GM19452 (cell line): ENCODE results near the gene SLC22A23.

Source experiments
- ATAC-seq: cut with Tn5 transposase; IDR thresholded peaks from one replicate; pipeline ENCODE4 v1.9.1; 2021; ENCODE audit not compliant: unreplicated experiment

Gene SLC22A23

GRCh38 chr6:3406362-3406821 lies 50.5 kb downstream of the SLC22A23 start:
- ATAC-seq, result no peak

GRCh38 chr6:3405679-3406078 lies 51.2 kb downstream of the SLC22A23 start:
- ATAC-seq, result no peak

GRCh38 chr6:3405182-3405518 lies 51.7 kb downstream of the SLC22A23 start:
- no peak for ATAC-seq

GRCh38 chr6:3403238-3404173 lies 53.3 kb downstream of the SLC22A23 start:
- ATAC-seq, result no peak

GRCh38 chr6:3402310-3403237 lies 54.3 kb downstream of the SLC22A23 start:
- no peak for ATAC-seq

- no peak for ATAC-seq
These were observed 56.7 kb downstream of the SLC22A23 start for GRCh38 chr6:3400162-3400561.

- no peak for ATAC-seq
These were observed 57.8 kb downstream of the SLC22A23 start for GRCh38 chr6:3398755-3399696.

- no peak for ATAC-seq
These were observed 58.7 kb downstream of the SLC22A23 start for GRCh38 chr6:3398165-3398562.

GRCh38 chr6:3397229-3398164 lies 59.4 kb downstream of the SLC22A23 start:
- no peak for ATAC-seq

- ATAC-seq, result no peak
These were observed 60.2 kb downstream of the SLC22A23 start for GRCh38 chr6:3396503-3397180.

GRCh38 chr6:3394671-3395070 lies 62.2 kb downstream of the SLC22A23 start:
- no peak for ATAC-seq

GRCh38 chr6:3393836-3394202 lies 63.0 kb downstream of the SLC22A23 start:
- no peak for ATAC-seq

- no peak for ATAC-seq
These were observed 63.7 kb downstream of the SLC22A23 start for GRCh38 chr6:3392930-3393835.

- no peak for ATAC-seq
These were observed 64.9 kb downstream of the SLC22A23 start for GRCh38 chr6:3391902-3392458.

- no peak for ATAC-seq
These were observed 66.2 kb downstream of the SLC22A23 start for GRCh38 chr6:3390698-3391097.

- ATAC-seq, result no peak
These were observed 67.3 kb downstream of the SLC22A23 start for GRCh38 chr6:3389390-3390167.

- ATAC-seq, result no peak
These were observed 68.1 kb downstream of the SLC22A23 start for GRCh38 chr6:3388786-3389185.
